ENCODE results near the gene PNPLA7.

- no peak for TF ChIP-seq CTCF (IDR thresholded peaks at IDR 0.05)
- no peak for TF ChIP-seq EZH2 (IDR thresholded peaks at IDR 0.05; ENCODE audit: borderline replicate concordance, insufficient read depth, low read depth, low read length, poor library complexity, severe bottlenecking)
Measured at GRCh38 chr9:137415451-137415850, 134.8 kb downstream of the PNPLA7 start.

Measured in B cell (primary cell).